Stimulated activated CD4-positive, alpha-beta T cell treated with anti-CD3 and anti-CD28 coated beads, Interleukin-2, amount 100 ng/mL, for 4 hours (primary cell): ENCODE data around the gene TAAR6.
"Not testable (repeated sequence)": the region's sequence is repeated elsewhere in the genome, so short reads cannot be mapped to it uniquely, and the experiment has no call there.

Experiments used
- DNase-seq: peaks from one replicate; pipeline ENCODE4 v3.0.0-alpha.2; 2020; ENCODE audit warnings: low read depth

The TAAR6 gene

DNA sequence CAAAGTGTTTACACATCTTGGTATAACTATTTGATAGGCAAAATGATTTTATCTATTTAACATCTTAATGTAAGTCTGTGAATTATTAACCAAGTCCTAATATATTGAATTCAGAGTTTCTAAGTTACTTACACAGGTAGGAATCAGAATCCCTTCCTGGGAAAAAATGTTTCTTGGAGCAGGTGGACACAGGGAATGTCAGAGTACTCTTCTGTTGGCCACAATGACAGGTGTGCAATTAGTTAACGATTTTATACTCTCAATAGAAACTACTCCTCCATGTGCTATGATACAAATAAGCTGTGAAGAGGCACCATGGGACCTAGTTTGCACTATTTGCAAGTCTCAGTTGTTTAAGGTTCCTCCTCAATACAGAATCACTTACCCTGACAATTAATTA lies 20.2 kb downstream of the TAAR6 start:
- DNase-seq, result no peak

- no peak for DNase-seq
These were observed 22.7 kb downstream of the TAAR6 start for GRCh38 chr6:132592855-132593254.

GRCh38 chr6:132596201-132596600 lies 26.1 kb downstream of the TAAR6 start:
- no peak for DNase-seq

- DNase-seq, result no peak
These were observed 28.4 kb downstream of the TAAR6 start for GRCh38 chr6:132598473-132598872.

DNA sequence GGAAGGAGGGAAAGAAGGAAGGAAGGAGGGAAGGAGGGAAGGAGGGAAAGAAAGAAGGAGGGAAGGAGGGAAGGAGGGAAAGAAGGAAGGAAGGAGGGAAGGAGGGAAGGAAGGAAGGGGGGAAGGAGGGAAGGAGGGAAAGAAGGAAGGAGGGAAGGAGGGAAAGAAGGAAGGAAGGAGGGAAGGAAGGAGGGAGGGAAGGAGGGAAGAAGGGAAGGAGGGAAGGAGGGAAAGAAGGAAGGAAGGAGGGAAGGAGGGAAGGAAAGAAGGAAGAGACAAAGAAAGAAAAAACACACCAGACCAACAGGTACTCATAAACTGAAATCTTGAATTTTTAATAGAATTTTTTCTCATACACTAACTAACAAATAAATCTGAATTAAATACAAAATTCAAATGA lies 30.8 kb downstream of the TAAR6 start:
- DNase-seq, result not testable (repeated sequence)

DNA sequence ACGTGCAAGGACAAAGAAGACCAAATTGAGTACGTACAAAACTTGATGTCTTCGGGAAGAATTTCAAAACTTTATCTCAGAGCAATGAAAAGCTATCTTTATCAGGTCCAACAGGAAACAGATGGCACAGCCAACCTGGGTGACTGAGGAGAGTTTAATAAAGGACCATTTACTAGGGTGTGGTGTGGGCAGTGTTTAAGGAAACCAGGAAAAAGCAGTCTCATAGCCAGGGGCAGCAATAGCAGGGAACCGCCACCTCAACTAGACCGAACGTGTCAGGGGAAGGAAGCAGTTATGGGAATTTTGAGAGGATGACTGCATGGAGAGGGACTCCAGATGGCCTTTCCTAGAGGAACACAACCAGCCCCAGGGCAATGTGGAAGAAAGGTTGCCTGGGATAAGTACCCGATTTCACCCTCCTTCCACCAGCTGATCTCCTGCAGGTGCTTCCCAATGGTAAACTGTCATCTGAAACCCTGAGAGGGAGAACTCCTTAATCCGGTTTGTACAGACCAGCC lies 34.6 kb downstream of the TAAR6 start:
- DNase-seq, result no peak

GRCh38 chr6:132607544-132608233 lies 37.6 kb downstream of the TAAR6 start:
- no peak for DNase-seq

DNA sequence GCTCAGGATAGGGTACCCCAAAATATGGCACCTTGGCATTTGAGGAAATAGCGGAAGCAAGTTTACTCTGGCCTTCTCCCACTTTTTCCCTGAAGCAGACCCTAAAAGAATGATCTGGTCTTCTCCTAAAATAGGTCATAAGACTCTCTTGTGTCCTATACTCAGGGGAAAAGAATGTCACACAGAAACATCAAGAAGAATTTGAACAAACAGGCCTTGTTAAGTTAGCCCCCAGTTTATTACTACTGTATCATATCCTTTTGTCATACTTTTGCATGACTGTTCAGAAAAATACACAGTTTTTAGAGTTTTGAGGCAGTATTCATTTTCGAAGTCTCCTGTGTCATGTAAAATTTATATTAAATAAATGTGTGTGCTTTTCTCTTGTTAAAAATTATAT lies 41.5 kb downstream of the TAAR6 start:
- DNase-seq, result no peak

DNA sequence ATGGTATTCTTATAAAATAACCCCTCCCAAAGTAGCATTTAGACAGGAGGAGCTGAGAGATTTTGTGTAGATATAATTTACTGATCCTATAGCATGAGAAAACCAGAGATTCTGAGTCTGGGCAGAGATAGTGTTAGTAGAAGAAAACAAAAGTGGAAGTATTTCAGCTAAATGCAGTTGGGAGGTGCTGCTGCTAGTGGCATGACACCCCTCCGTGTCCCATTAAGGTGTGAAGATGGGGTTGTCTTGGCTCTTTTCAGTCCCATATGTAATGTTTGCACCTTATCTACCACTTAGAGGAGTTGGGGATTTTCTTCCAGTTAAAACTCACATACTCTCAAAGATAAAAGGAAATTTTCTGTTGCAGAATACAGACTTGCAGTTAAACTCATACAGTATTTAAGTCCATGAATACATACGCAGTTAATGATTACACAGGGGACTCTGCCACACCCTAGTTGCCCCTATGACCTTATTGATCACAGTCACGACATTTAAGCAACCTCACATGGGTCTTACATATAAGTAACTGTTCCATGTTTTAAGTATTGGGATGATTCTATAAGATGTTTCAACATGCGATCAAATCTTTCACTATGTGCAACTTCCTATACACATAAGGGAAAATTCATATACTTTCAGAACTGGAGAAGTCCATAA lies 42.5 kb downstream of the TAAR6 start:
- DNase-seq, result no peak

DNA sequence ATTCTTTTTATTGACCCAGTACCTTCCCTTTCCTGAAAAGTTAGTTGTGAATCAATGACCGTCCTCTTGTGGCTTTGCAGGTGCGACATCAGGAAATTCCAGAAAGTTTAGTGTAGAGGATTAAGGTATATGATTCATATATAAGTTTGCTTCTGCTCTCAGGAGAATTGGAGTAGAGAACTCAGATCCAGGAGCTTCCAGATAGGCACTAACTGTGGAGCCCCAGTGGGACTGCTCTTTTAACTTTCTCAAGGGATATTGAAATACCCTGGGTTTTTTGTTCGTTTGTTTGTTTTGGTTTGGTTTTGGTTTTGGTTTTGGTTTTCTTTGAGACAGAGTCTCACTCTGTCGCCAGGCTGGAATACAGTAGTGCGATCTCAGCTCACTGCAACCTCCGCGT lies 44.4 kb downstream of the TAAR6 start:
- no peak for DNase-seq

GRCh38 chr6:132616677-132617076 lies 46.6 kb downstream of the TAAR6 start:
- no peak for DNase-seq
